Prostate gland (tissue), 2 donors: ENCODE measurements around the gene SYNM. TPM values are rescaled to one million over a fixed set of nuclear protein-coding genes. Genes with fewer than 3 reads are reported as not detected.
A peak's percentile ranks its signal among the peaks of the same experiment; 100 is the strongest.
"Not testable (repeated sequence)": the region's sequence is repeated elsewhere in the genome, so short reads cannot be mapped to it uniquely, and the experiment has no call there.

Source experiments
- DNase-seq: peaks from one replicate; pipeline ENCODE4 v3.0.0-alpha.2; 2019; ENCODE audit warnings: low spot score
- H3K27ac ChIP-seq, 2 donors: fragments of 200-600 bp; sonication (generic); 2 replicates each; pipeline ENCODE4 v1.5.1; 2017 to 2019
- H3K27me3 ChIP-seq: fragments of 200-600 bp; sonication (generic); replicated peaks from 2 replicates; pipeline ENCODE4 v1.5.1; 2019; ENCODE audit not compliant: insufficient read depth
- H3K36me3 ChIP-seq, 2 donors: fragments of 200-600 bp; sonication (generic); 1 replicate in 1 of 2; 2 replicates in 1 of 2; pipeline versions ENCODE4 v1.5.1 to v1.8.1; 2017 to 2019
- H3K4me1 ChIP-seq: fragments of 200-600 bp; sonication (generic); replicated peaks from 2 replicates; pipeline ENCODE4 v1.5.1; 2019
- H3K4me3 ChIP-seq, 2 donors: fragments of 200-600 bp; sonication (generic); 2 replicates each; pipeline ENCODE4 v1.5.1; 2017 to 2019
- H3K9me3 ChIP-seq: fragments of 200-600 bp; sonication (generic); 2 replicates; pipeline ENCODE4 v1.5.1; 2017
- POLR2A ChIP-seq: fragments of 450-650 bp; IDR thresholded peaks from one replicate; pipeline ENCODE4 v1.6.1; 2016; ENCODE audit warnings: antibody characterized with exemption, mild to moderate bottlenecking
- POLR2AphosphoS5 ChIP-seq: sonication (generic); formaldehyde crosslinking; IDR thresholded peaks from one replicate; pipeline ENCODE4 v1.6.1; 2017; ENCODE audit warnings: antibody characterized with exemption
- WGBS: methylation state at CpG from one replicate; pipeline ENCODE4 v1.1.5; 2018; 5-methylcytosine and 5-hydroxymethylcytosine counted together
- intact Hi-C: fragments of 100-400 bp; cut with DNase I; formaldehyde crosslinking; loops from one replicate; pipeline ENCODE4 v1.14.2; 2022
- total RNA-seq, 2 donors: library from RNA; depleted of rRNA; stranded (reverse); fragments of >200 nt; gene quantifications; one replicate each; pipeline ENCODE4 v1.1.0, GENCODE V29; 2016
- TF ChIP-seq, protein P1 (sequence below), 4 experiments: fragments of 200-600 bp in 2 of 4; fragments of 450-650 bp in 2 of 4; sonication (generic) in 2 of 4; IDR thresholded peaks; 1 replicate in 3 of 4; 2 replicates in 1 of 4; pipeline ENCODE4 v1.5.1; 2016 to 2019; ENCODE audit warnings: antibody characterized with exemption in 4 of 4, mild to moderate bottlenecking in 2 of 4, moderate library complexity in 2 of 4

The SYNM gene
- total RNA-seq, 2 donors from 2014 or later, result 181 to 185 TPM

DNA sequence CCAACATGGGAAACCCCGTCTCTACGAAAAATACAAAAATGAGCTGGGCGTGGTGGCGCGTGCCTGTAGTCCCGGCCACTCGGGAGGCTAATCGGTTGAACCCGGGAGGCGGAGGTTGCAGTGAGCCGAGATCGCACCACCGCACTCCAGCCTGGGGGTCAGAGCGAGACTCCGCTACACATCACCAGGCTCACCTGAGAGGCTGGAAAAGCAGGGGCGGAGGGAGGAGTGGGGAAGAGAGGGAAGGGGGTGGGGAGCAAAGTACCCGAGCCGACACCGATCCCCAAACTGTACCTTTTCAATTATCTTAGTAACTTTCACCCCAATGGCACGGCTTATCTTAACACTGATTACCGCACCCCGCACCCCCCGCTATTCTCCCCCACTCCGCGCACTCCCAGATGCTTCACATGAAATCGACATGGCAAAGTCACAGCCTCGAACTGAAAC lies 46.4 kb upstream of the SYNM start:
- Histone ChIP-seq H3K4me3 (peak overlapping the region; percentile 36 to 52), H3K27ac (peak overlapping the region; percentile 52 to 69), H3K36me3 (no peaks in the 10 kb centered on the region), H3K27me3 (no peaks in the 10 kb centered on the region), H3K9me3 (no peaks in the 10 kb centered on the region), H3K4me1 (no peaks in the 10 kb centered on the region)
- intact Hi-C loops, result loop anchor here (5.0 to 10.0 kb wide), 5 partner anchors 41 to 541 kb away; no protein-coding TSS in a partner anchor
- 42% methylated on average over 27 of the region's 27 CpGs for WGBS
- TF ChIP-seq POLR2A, result no peak
- DNase-seq, result no peak

DNA sequence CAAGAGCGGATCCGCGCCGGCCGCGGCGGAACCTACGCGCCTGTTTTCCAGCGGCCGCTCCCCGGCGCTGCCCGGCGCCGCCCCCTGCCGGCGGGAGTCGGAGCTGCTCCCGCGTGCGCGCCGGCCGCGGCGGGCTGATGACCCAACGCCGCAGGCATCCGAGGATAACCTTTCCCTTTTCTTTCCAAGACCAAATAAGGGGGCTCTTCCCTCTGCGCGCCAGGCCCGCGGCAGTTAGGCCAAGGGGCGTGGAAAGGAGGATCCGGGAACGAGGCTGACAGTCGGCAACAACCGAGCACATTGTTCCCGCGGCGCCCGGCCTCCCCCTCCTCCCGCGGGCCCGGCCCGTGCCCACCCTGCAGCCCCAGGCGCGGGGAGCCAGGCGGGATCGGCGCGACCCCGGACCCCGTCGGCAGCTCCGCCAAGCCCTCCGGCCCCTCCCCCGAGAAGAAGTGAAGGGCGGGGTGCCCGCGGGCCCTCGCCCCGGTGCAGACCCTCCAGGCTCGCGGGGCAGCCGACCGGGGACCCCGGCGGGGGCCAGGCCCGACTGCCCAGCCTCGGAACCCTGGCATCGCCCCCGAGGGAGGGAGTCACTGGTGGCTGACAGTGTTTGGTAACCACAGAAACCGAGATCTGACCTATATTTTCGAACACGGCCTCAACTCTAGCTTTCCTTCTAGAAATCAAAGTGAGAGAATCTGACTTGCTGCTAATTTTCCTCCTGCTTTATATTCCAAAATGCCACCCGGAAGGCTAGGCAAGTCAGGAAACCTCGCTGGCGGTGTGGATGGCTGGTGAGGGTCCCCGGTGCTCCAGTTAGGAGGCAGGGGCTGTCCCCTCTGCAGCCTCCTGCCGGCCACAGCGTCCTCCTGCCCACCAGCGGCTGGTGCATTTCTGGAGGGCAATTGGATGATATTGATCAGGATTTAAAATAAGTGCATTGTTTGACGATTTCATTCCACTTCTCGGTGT lies 45.6 kb upstream of the SYNM start:
- TF ChIP-seq POLR2A (no peak), POLR2AphosphoS5 (peak; percentile 64)
- TF ChIP-seq, protein P1, sequence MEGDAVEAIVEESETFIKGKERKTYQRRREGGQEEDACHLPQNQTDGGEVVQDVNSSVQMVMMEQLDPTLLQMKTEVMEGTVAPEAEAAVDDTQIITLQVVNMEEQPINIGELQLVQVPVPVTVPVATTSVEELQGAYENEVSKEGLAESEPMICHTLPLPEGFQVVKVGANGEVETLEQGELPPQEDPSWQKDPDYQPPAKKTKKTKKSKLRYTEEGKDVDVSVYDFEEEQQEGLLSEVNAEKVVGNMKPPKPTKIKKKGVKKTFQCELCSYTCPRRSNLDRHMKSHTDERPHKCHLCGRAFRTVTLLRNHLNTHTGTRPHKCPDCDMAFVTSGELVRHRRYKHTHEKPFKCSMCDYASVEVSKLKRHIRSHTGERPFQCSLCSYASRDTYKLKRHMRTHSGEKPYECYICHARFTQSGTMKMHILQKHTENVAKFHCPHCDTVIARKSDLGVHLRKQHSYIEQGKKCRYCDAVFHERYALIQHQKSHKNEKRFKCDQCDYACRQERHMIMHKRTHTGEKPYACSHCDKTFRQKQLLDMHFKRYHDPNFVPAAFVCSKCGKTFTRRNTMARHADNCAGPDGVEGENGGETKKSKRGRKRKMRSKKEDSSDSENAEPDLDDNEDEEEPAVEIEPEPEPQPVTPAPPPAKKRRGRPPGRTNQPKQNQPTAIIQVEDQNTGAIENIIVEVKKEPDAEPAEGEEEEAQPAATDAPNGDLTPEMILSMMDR (IDR thresholded peaks at IDR 0.05), result peak; percentile 72 to 92 (median 88)
- intact Hi-C loops, result loop anchor here (5.0 to 10.0 kb wide), 5 partner anchors 42 to 542 kb away; no protein-coding TSS in a partner anchor
- peak; percentile 49 for DNase-seq
- no peaks in the 10 kb centered on the region for H3K4me1 ChIP-seq
- 5% methylated on average over 79 of the region's 86 CpGs for WGBS
- peak overlapping the region; percentile 36 to 52 for H3K4me3 ChIP-seq
- no peaks in the 10 kb centered on the region for H3K27me3 ChIP-seq
- H3K27ac ChIP-seq, result peak overlapping the region; percentile 75 to 82
- H3K36me3 ChIP-seq, result no peaks in the 10 kb centered on the region
- no peaks in the 10 kb centered on the region for H3K9me3 ChIP-seq

DNA sequence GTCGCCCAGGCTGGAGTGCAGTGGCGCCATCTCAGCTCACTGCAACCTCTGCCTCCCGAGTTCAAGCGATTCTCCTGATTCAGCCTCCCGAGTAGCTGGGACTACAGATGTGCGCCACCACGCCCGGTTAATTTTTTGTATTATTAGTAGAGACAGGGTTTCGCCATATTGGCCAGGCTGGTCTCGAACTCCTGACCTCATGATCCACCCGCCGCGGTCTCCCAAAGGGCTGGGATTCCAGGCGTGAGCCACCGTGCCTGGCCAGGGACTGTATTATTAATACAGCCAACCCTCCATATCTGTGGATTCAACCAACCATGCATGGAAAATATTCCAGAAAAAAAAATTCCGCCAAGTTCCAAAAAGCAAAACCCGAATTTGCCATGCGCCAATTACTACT lies 44.7 kb upstream of the SYNM start:
- DNase-seq, H3K9me3 ChIP-seq, H3K27me3 ChIP-seq, intact Hi-C loops, H3K27ac ChIP-seq, H3K4me3 ChIP-seq, H3K36me3 ChIP-seq, H3K4me1 ChIP-seq: not testable (repeated sequence)
- 97% methylated on average over 18 of the region's 18 CpGs for WGBS

DNA sequence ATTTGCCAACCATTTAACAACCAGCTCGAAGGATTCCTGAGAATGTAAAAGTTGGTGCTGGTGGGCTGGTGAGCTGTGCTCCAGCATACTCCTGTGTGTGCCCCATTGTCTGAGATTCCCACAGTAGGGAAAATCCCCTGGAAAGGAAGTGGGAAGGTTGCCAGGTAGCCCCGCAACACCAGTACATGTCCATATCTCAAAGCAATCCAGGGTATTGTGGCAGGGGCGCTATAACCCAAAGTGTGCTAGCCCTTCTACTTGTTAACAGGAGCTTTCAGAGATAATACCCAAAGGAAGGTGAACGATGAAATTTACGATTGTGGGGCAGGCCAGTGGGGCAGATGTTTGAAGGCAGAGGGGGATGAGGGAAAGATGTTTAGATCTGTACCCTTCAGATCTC lies 42.7 kb upstream of the SYNM start:
- Histone ChIP-seq H3K4me3 (no peak overlapping the region), H3K27ac (no peak overlapping the region), H3K4me1 (no peaks in the 10 kb centered on the region), H3K27me3 (no peaks in the 10 kb centered on the region), H3K36me3 (no peaks in the 10 kb centered on the region), H3K9me3 (no peaks in the 10 kb centered on the region)
- WGBS, result 77% methylated on average over 5 of the region's 5 CpGs
- no peak for DNase-seq
- intact Hi-C loops, result no loop called here
- TF ChIP-seq POLR2A, result no peak
- TF ChIP-seq POLR2AphosphoS5, result no peak
- TF ChIP-seq, protein P1 (IDR thresholded peaks at IDR 0.05), result no peak

DNA sequence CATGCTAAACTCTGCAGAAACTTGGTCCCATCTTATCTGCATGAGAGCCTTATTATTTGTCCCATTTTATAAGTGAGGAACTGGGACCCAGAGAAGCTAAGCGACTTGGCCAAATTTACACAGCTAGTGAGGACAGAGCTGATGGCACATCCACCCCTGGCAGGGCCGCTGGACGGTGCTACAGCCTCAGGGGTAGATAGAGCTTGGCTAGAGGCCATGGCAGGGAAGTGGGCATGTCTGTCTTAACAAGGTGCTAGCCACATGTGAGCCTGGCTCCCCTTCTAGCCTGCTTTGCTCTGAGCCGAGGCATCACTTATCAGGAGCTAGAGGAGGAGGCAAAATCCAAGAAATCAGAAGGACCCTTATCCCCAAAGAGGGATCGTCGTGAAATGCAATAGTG lies 36.7 kb upstream of the SYNM start:
- WGBS, result 74% methylated on average over 6 of the region's 6 CpGs
- no peak for DNase-seq
- intact Hi-C loops, result no loop called here
- Histone ChIP-seq H3K27ac (no peak overlapping the region), H3K36me3 (no peaks in the 10 kb centered on the region), H3K4me1 (no peaks in the 10 kb centered on the region), H3K27me3 (no peaks in the 10 kb centered on the region), H3K9me3 (no peaks in the 10 kb centered on the region), H3K4me3 (no peak overlapping the region)
- TF ChIP-seq POLR2A, result no peak
- TF ChIP-seq POLR2AphosphoS5, result no peak
- TF ChIP-seq, protein P1 (IDR thresholded peaks at IDR 0.05), result no peak
